HG03439 (cell line): ENCODE measurements around the gene UMODL1.
A peak's percentile ranks its signal among the peaks of the same experiment; 100 is the strongest.

ENCODE experiments used
- ATAC-seq: cut with Tn5 transposase; IDR thresholded peaks from one replicate; pipeline ENCODE4 v1.9.1; 2021; ENCODE audit warnings: mild to moderate bottlenecking, moderate library complexity; ENCODE audit not compliant: unreplicated experiment

UMODL1 gene

DNA sequence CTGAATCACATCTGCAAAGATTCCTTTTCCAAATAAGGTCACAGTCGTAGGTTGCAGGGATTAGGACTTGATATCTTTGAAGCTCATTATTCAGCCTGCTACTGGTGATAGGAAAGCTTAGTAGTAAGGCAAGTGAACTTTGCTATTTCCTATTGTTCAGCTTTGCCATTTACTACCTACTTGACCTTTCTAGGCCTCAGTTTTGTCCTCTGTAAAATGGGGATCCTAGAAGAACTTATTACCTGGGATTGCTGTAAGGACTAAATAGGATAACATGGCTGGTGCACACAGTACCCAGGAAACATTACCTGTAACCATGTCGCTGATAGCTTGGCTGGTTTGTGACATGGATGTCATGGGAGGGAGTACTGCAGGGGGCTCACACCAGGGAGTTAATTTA, 24.5 kb downstream of the UMODL1 start:
- ATAC-seq = no peak

DNA sequence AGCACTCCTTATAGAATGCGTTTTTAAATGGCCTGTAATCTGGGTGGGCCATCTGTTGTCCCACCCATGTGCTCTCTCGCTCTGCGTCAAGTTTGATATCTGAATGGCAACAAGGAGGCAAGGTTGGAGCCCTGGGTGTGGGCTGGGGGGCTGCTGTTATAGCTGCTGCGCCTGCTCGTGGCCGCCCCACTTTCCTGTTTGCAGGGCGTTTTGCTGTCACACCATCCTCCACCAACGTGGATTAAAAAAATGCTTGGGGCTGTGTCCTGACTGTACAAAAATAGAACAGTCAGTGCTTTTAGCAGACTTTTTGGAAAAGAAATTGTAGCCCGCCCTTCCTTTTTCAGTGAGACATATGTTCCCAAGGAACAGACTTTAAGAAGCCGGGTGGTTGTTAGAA, 25.4 kb downstream of the UMODL1 start:
- no peak for ATAC-seq

DNA sequence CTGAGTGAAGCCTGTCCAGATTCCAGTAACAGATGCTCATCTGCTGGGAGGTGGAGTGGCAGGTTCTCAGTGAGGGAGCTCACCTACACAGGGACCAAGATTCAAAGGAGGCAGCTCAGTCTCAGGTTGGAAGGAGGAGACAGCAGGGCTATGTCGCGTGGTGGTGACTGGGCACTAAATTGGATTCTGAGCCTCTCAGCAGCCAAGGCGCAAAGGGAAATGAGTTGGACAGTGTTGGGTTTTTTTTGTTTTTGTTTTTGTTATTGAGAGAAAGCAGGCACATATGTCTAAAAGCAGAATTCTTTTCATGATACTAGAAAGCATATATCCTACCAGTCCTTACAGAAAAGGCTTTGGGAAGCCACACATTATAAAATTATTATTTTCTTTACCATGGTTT, 26.2 kb downstream of the UMODL1 start:
- ATAC-seq = no peak

DNA sequence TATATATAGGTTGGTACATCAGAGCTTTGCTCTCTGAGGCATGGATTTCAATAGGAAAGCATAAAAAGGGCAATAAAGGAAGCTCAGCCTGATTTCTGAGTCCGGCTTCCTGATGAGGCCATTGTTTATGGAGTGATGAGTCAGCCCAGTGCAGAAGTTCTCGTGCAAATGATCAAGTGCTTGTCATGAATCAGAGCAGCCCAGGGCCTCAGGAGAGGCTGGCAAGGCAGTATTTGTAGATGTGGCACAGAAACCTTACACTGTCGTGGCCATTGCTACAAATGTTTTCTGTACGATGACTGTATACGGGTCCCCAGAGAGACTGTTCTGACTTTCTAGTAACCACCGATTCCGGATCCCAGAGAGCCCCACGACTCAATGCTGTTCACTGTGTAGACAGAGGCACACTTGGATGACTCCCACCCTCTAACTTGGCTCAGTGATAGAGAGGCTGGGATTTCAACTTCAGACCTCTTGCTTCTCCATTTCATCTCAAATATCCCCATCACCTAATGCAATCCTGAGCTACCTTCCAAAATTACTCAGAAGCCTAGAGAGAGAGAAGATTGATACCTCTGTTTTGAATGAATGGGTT, 26.8 kb downstream of the UMODL1 start:
- ATAC-seq = no peak

DNA sequence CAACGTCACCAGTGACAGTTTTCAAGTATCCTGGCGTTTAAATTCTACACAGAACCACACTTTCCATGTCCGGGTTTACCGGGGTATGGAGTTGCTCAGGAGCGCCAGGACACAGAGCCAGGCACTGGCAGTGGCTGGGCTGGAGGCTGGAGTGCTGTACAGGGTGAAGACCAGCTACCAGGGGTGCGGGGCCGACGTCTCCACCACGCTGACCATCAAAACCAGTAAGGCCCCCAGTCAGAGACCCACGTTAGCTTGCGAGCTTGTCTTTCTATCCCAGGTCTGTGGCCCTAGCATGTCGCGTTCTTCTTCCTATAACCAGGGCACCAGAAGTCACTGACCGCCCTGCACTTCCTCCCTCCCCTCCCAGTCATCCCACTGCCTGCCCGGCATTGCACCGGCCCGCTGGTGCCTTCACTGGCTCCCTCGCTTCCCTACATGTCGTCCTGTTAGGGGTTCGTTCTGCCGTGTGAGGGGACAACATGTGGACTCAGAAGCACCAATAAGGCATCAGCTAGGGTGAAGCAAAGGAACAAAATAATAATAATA, 27.9 kb downstream of the UMODL1 start:
- no peak for ATAC-seq

DNA sequence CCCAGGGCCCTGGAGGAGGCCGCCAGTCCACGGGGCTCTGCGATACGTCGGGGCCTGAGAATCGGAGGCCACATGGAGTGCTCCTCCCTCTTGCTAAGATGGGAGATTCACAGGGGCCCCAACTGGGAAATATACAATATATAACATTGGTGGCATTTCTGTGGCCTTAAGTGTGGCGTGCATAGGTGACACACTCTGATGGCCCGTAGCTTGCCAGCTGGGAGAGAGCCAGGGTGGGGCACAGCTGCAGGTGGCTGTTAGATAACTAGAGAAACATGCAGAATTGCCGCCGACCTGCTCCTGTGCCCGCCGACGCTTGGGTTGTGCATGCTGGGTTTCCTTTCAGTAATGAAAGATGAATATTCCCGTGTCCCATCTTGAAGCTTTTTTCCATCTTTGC, 30.1 kb downstream of the UMODL1 start:
- no peak for ATAC-seq

DNA sequence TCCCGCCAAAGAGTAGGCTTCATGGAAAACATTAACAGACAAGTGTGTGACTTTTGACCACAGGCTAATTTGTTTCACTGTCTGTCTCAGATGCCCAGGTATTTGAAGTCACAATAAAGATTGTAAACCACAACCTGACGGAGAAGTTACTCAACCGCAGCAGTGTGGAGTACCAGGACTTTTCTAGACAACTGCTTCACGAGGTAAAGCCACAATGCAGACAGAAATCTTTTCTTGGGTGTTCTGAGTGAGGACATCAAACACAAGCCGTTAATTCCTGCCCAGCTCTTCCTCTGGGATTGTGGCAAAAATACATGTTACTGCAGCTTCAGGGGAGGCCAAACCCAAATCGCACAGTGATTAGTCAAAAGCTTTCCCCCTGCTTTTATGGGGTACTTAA, 31.0 kb downstream of the UMODL1 start:
- no peak for ATAC-seq

DNA sequence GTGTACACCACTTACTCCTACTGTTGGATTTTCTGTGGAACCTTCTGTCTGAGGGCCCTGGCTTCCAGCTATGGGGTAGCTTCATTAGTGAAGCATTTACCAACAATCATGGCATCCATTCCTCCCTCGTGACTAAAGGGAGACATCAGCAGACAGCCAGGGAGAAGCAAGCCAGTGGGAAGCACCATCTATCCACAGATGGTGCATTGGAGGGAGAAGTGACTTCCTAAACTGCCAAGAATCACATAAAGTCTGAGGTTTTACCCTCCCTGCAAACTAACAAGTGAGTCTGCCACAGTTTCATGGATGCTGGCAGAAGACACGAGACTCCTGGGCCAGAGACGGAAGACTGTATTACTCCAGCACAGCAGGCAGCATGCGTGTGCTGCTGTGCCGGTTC, 31.4 kb downstream of the UMODL1 start:
- ATAC-seq = no peak

DNA sequence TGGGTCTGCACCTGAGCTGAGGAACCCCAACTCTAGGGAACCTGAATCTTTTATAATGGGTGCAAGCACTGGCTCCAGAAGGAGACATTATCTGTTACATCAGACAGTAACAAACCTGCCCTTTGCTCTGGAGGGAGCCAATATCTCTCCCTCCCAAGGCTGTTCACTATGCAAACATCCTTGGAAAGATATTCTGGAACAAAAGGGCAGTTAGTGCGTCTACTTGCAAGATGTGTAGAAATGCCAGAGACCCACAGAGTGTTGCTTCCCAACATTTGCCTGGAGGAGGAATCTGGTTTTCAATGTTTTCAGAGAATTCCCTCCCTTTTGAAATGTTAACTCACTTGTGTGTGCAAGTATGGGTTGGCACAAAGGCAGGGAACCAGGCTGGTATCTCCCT, 31.9 kb downstream of the UMODL1 start:
- no peak for ATAC-seq

DNA sequence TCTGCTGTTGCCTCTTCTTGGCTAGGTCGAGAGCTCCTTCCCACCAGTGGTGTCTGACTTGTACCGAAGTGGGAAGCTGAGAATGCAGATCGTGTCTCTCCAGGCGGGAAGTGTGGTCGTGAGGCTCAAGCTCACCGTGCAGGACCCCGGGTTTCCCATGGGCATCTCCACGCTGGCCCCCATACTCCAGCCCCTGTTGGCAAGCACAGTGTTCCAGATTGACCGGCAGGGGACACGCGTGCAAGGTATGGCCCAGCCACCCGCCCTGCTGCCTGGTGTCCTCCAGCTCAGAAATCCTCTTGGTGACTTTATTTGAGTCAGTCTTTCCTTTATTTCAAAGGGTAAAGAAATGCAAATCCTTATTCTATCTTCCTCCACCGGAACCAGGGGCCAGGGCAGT, 32.7 kb downstream of the UMODL1 start:
- no peak for ATAC-seq

DNA sequence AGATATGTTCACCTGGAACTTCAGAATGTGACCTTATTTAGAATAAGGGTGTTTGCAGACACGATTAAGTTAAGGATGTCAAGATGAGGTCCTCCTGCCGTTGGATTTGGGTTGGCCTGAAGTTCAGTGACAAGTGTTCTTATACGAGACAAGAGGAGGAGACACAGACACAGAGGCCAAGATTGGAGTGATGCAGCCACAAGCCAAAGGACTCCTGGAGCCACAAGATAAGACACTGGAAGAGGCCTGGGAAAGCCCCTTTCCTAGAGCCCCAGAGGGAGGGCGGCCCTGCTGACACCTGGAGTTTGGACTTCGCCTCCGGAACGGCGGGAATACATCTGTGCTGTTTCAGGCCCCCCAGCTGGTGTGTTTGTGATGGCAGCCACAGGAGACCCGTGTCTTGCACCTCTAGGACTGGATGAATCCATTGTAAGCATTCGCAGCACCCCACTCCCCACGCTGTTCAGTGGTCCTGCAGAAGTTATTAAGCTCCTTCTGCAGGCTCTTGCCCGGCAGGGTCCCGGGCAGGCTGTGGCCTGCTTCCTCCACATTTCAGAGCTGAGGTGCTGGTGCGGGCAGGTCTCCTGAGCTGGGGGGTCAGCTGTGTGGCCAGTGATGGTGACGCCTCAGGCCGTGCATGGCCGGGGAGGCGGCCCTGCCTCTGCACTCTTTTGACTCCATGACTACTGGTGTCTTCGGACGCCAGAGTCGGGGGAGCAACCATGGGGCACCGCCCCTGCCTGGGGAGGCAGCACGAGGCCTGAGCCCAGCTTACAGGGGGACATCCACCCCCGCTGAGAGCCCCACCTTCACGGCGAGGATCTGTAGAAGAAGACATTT, 34.6 kb downstream of the UMODL1 start:
- ATAC-seq = no peak

DNA sequence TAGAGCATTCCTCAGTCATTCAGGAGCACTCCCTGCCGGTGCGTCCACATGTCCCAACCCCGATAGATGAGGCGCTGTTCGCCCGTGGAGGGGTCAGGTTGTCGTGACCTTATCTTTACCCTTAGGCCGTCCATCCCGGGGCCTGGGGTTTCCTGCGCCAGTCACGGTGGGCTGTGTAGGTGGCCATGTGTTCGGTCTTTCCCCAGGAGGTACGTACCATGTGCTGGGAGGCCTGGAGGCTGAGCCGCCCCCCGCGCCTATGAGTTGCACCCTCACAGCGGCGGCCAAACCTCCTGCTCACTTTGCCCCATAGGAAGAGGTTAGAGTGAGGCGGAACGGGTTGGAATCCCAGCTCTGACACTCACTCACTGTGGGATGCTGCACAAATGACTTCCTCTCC, 35.3 kb downstream of the UMODL1 start:
- no peak for ATAC-seq

DNA sequence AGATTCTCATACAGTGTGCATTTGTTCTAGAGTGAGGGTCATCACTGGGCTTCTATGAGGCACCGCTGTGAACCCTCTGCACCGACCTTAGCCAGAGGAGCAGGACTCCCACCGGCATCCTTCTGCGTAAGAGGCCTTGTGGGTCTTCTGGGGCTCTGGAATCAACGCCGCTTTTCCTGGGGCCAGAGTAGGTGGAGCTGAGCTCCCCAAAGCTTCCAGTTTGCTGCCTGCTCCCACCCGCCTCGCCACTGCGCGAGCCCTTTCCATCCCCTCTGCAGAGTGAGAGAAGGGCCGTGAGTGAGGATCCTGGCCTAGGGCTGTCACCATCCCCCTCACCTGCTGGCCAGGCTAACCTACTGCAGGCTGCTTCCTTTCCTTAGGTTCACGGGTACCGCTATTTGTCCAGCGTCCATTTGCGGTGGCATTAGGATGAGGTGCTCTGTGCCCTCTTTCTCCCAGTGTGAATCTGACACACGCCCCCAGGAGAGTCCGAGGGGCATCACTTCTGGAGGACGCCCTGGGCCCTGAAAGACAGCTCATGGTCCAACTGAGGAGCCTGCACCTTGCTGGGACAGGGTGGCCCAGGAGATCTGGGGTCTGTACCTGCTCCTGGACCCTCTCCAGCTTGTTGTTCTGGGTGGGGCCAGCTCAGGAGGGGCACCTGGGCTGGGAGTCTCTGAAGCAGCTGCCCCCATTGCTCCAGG, 36.2 kb downstream of the UMODL1 start:
- no peak for ATAC-seq

DNA sequence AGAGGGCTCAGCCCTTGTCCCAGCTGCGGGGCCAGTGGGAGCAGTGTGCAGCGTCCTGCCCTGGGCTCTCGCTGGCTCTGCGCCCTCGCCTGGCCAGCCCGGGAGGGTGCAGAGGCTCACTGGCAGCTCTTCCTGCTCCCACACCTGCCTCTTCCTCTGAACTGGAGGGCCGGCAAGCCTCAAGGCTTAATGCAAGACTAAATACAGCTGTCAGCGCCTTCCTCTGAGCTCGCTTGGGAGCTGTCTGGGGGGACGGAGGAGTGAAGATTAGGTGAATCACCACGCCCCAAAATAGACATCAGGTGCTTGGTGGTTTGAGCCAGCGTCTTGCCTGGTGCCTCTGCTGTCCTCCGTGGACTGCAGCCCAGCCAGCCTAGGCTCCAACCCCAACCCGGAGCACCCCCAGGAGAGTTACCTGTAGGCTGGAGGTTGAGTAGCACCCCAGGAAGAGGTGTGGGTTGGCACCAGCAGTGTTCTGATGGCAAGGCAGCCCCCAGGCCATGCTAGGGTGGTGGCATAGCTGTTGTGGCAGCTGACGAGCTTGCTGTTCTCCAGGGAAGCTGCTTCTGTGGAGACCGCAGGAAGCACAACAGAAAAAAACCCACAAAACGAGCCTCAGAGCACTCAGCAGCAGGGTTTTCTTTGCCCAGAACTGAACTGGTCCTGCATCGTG, 36.9 kb downstream of the UMODL1 start:
- ATAC-seq = peak; percentile 72

DNA sequence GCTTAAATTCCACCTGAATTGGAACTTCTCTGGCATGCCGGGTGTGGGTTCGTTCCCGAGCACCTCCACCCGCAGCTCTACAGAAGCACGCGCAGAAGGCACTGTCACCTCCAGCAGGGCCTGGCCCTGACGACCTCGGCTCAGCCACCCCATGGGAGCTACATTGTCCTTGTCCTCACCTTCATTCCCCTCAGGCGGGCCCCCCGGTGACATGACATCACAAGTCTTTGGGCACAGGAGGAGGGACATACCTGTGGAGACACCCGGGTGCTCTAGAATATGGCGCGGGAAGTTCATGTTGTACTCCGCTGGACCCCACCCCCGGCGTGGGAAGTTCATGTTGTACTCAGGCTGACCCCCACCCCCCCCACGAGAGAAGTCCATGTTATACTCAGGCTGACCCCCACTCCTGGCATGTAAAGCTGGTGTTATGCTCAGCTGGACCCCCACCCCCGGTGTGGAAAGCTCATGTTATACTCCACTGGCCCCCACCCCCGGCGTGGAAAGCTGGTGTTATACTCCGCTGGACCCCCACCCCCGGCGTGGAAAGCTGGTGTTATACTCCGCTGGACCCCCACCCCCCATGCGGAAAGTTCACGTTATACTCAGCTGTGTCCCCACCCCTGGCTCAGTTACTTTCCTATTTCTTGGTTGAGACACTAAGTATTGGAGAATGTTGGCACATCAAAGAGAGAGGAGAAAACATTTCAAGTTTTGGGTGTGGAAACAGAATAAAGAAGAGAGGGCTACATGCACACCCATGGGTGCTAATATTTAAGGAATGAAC, 37.6 kb downstream of the UMODL1 start:
- no peak for ATAC-seq

DNA sequence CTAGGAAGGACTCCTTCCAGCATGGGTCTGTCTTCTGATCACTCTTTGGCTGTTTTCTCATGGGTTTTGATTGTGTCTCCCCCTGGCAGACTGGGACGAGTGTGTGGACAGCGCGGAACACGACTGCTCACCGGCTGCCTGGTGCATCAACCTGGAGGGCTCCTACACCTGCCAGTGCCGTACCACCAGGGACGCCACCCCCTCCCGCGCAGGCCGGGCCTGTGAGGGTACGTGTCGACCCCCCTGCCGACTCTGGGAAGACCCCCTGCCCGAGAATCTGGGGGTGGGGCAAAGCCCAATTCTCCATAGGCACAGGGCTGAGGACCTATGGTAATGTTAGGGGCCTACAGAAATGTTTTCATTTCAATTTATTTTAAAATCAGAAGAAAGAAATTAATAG, 38.4 kb downstream of the UMODL1 start:
- ATAC-seq = no peak

DNA sequence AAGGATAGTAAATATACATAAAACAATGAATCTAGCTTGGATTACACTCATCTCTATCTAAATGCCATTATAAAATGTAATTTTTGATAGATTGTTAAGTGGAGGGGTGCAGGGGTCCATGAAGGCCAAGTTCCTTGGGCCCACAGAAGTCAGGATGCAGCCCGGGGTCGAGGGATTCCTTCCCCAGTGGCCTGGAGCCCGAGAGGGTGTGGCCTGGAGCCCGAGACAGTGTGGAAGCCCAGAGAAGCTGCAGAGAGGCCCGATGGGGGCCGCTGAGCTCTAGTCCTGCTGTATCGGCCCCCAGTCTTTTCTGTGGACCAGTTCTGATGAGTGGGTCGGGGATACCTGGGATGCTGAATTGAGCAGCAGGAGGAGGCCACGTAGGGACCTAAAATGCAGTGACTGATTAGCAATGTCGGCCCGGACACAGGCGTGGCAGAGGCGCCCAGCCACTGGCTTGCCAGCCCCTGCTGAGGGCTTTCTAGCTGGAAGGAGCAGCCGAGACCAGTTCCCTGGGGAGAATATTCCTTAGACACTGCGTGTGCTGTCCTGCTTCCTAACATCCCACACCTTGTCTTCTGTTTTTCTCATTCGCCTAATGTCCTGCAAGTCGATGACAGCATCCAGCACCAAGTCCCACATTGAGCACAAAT, 38.9 kb downstream of the UMODL1 start:
- no peak for ATAC-seq

DNA sequence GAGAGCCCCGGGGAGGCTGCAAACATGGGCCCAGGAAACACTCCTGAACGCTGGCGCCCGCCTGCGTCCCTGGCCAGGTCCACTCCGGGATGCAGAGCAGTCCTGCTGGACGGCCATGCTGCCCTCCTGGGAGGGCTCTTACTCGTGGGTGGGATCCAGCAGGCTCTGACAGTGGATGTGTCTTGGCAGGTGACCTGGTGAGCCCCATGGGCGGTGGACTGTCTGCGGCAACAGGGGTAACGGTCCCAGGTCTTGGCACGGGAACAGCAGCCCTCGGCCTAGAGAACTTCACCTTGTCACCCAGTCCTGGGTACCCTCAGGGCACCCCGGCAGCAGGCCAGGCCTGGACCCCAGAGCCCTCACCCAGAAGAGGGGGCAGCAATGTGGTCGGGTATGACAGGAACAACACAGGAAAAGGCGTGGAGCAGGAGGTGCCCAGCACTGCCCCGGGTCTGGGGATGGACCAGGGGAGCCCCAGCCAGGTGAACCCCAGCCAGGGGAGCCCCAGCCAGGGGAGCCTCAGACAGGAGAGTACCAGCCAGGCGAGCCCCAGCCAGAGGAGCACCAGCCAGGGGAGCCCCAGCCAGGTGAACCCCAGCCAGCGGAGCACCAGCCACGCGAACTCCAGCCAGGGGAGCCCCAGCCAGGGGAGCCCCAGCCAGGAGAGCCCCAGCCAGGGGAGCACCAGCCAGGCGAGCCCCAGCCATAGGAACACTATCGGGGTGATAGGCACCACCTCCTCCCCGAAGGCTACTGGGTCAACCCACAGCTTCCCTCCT, 39.8 kb downstream of the UMODL1 start:
- ATAC-seq = no peak

DNA sequence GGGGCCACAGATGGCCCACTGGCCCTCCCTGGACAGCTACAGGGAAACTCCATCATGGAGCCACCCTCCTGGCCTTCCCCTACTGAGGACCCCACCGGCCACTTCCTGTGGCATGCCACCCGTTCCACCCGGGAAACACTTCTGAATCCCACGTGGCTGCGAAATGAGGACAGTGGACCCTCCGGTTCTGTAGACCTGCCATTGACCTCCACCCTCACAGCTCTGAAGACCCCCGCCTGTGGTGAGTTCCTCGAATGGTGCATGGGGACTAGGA, 40.3 kb downstream of the UMODL1 start:
- no peak for ATAC-seq
